Panc1 (cell line): ENCODE data around the gene TPBG. TPM values are rescaled to one million over a fixed set of nuclear protein-coding genes. Genes with fewer than 3 reads are reported as not detected.

Source experiments
- ATAC-seq: fragments of 200-7000 bp; cut with Tn5 transposase; 2 replicates; pipeline ENCODE4 v1.9.1; 2020; ENCODE audit warnings: mild to moderate bottlenecking, moderate library complexity
- BruUV-seq: library from RNA; stranded (reverse); fragments of 400-500 nt; replicated peaks from 2 replicates; lab custom pipeline; 2021; lab: Mats Ljungman, UMichigan
- CTCF ChIA-PET: fragments of 300-600 bp; sonication (Branson Sonifier 250); formaldehyde crosslinking; loops from one replicate; lab custom pipeline; 2022; ENCODE audit warnings: antibody characterized with exemption; lab: Charles Lee
- POLR2A ChIA-PET: fragments of 300-600 bp; sonication (Branson Sonifier 250); formaldehyde crosslinking; loops from one replicate; lab custom pipeline; 2022; ENCODE audit warnings: antibody characterized with exemption; lab: Charles Lee
- DNase-seq: peaks from one replicate; pipeline ENCODE4 v3.0.0-alpha.2; 2010; ENCODE audit warnings: low read depth, low spot score
- H3K27ac ChIP-seq: 2 replicates; pipeline ENCODE4 v1.5.1; 2011; ENCODE audit warnings: mild to moderate bottlenecking, low read length, inconsistent platforms
- H3K27me3 ChIP-seq: fragments of 200-500 bp; sonication (Bioruptor generic); 2 replicates; pipeline ENCODE4 v1.6.0; 2014; ENCODE audit warnings: low read length, inconsistent platforms; ENCODE audit not compliant: control insufficient read depth, insufficient read depth
- H3K36me3 ChIP-seq: fragments of 200-500 bp; sonication (Bioruptor generic); 2 replicates; pipeline ENCODE4 v1.5.1; 2014; ENCODE audit warnings: inconsistent platforms, mild to moderate bottlenecking, low read length, moderate library complexity; ENCODE audit not compliant: control insufficient read depth, insufficient read depth
- H3K4me1 ChIP-seq: 2 replicates; pipeline ENCODE4 v1.5.1; 2011; ENCODE audit warnings: inconsistent platforms, mild to moderate bottlenecking, low read length, moderate library complexity; ENCODE audit not compliant: control insufficient read depth, insufficient read depth
- H3K4me3 ChIP-seq, 2 experiments: 2 replicates each; pipeline ENCODE4 v1.5.1; 2011 to 2012; ENCODE audit warnings: low read depth in 2 of 2, low read length in 2 of 2, mild to moderate bottlenecking in 2 of 2, inconsistent platforms in 1 of 2, moderate library complexity in 1 of 2
- H3K9me3 ChIP-seq: fragments of 200-500 bp; sonication (Bioruptor generic); 2 replicates; pipeline ENCODE4 v1.5.1; 2014; ENCODE audit warnings: low read depth, mild to moderate bottlenecking, inconsistent platforms, low read length, moderate library complexity; ENCODE audit not compliant: control insufficient read depth, insufficient read depth
- CTCF ChIP-seq: fragments of 450-650 bp; IDR thresholded peaks from 2 replicates; pipeline ENCODE4 v1.5.1; 2017; ENCODE audit warnings: mild to moderate bottlenecking
- POLR2AphosphoS5 ChIP-seq: IDR thresholded peaks from 2 replicates; pipeline ENCODE4 v1.6.1; 2012; ENCODE audit warnings: mild to moderate bottlenecking, low read depth, low read length, moderate library complexity
- REST ChIP-seq, 2 experiments: IDR thresholded peaks; 2 replicates each; pipeline ENCODE4 v1.6.1; 2011 to 2012; ENCODE audit warnings: low read depth in 2 of 2, control low read depth in 1 of 2, low read length in 1 of 2, mild to moderate bottlenecking in 1 of 2, moderate library complexity in 1 of 2; ENCODE audit not compliant: insufficient read depth in 1 of 2
- SIN3A ChIP-seq: IDR thresholded peaks from 2 replicates; pipeline ENCODE4 v1.6.1; 2012; ENCODE audit warnings: low read depth, mild to moderate bottlenecking, low read length, moderate library complexity, borderline replicate concordance; ENCODE audit not compliant: insufficient read depth
- TCF7L2 ChIP-seq: IDR thresholded peaks from 2 replicates; pipeline ENCODE4 v1.6.1; 2011; ENCODE audit warnings: mild to moderate bottlenecking, low read depth, low read length, inconsistent platforms
- in situ Hi-C: cut with HindIII; loops from 2 replicates; pipeline ENCODE4 v1.10.0; 2016; ENCODE audit warnings: low sequenced_read_pairs, low pct_unique_long_range_greater_than_20kb
- intact Hi-C: fragments of 100-400 bp; cut with micrococcal nuclease; formaldehyde crosslinking; loops from one replicate; pipeline ENCODE4 v1.10.0; 2022; ENCODE audit not compliant: unreplicated experiment
- total RNA-seq: library from RNA; stranded (reverse); gene quantifications from one replicate; pipeline ENCODE4 v1.2.1, GENCODE V29; 2021; ENCODE audit not compliant: unreplicated experiment

TPBG gene
- total RNA-seq, 1 experiment from 2014 or later = 84.1 TPM

- peaks cover 25% of the 10 kb centered on the region for H3K36me3 ChIP-seq
- intact Hi-C loops = loop anchor here (5.0 to 10.0 kb wide), 4 partner anchors 92 to 690 kb away; partner anchors contain the start of gene IBTK
- in situ Hi-C loops = no loop called here
- H3K27ac ChIP-seq = peak overlapping the region; percentile 93
- DNase-seq (no peak), ATAC-seq (peak; percentile 87)
- no peaks in the 10 kb centered on the region for H3K9me3 ChIP-seq
- peaks cover 23% of the 10 kb centered on the region for H3K4me1 ChIP-seq
- H3K27me3 ChIP-seq = peaks cover 2% of the 10 kb centered on the region; the same call in 1 of the 2 replicates
- TF ChIP-seq REST (IDR thresholded peaks at IDR 0.05; ENCODE audit: insufficient read depth in 1 of 2, low read depth in 2 of 2, low read length in 1 of 2) (no peak), TCF7L2 (peak; percentile 69; the same call in 1 of the 2 replicates), POLR2AphosphoS5 (0 out of 2 replicates have a peak, but pooled peaks have one; percentile 27), SIN3A (0 out of 2 replicates have a peak, but pooled peaks have one; percentile 53), CTCF (no peak)
- CTCF ChIA-PET = interaction anchor here (0.6 to 1.0 kb wide), 2 partner anchors 12 to 112 kb away, joined by 3 to 12 read pairs; no protein-coding TSS in a partner anchor
- H3K4me3 ChIP-seq = peak overlapping the region; percentile 92 to 97
- TSS peak; percentile 28 for BruUV-seq
- POLR2A ChIA-PET = interaction anchor here (0.6 kb wide), 1 partner anchor 152 kb away, joined by 4 read pairs; no protein-coding TSS in a partner anchor
These were observed 734 bp downstream of the TPBG start for GRCh38 chr6:82364087-82365015.

GRCh38 chr6:82365016-82365795 is 1.6 kb downstream of the TPBG start:
- no TSS peak for BruUV-seq
- Histone ChIP-seq H3K4me1 (peaks cover 24% of the 10 kb centered on the region), H3K36me3 (peaks cover 25% of the 10 kb centered on the region), H3K9me3 (no peaks in the 10 kb centered on the region), H3K27me3 (peaks cover 2% of the 10 kb centered on the region; the same call in 1 of the 2 replicates), H3K4me3 (peak overlapping the region; percentile 92 to 97), H3K27ac (peak overlapping the region; percentile 93)
- POLR2A ChIA-PET = no interaction called here
- TF ChIP-seq TCF7L2 (peak; percentile 38; the same call in 1 of the 2 replicates), SIN3A (no peak), CTCF (peak; percentile 21; the same call in 1 of the 2 replicates), REST (IDR thresholded peaks at IDR 0.05; ENCODE audit: insufficient read depth in 1 of 2, low read depth in 2 of 2, low read length in 1 of 2) (peak in 1 of 2 experiments; percentile 74; a peak in 1 of 4 replicates), POLR2AphosphoS5 (no peak)
- intact Hi-C loops (loop anchor here (10.0 kb wide), 2 partner anchors 230 to 690 kb away; no protein-coding TSS in a partner anchor), in situ Hi-C loops (no loop called here)
- ATAC-seq (peak; percentile 57), DNase-seq (no peak)
- CTCF ChIA-PET = no interaction called here
